Activated naive CD4-positive, alpha-beta T cell treated with anti-CD3 and anti-CD28 coated beads for 36 hours (primary cell): Measurements from ENCODE around the gene ALLC. TPM values are rescaled to one million over a fixed set of nuclear protein-coding genes. Genes with fewer than 3 reads are reported as not detected.

Experiments used
- CTCF ChIA-PET: fragments of 350-600 bp; sonication (Branson Sonifier 250); formaldehyde crosslinking; loops from one replicate; lab custom pipeline; 2021; ENCODE audit warnings: antibody characterized with exemption; lab: Charles Lee
- DNase-seq: peaks from one replicate; pipeline ENCODE4 v3.0.0-alpha.2; 2020
- H3K27ac Mint-ChIP-seq: one replicate; pipeline ENCODE4 v1.8.0; 2021; ENCODE audit warnings: mild to moderate bottlenecking, mixed read lengths
- H3K27me3 Mint-ChIP-seq: one replicate; pipeline ENCODE4 v1.8.0; 2021; ENCODE audit warnings: low read depth, mixed read lengths
- H3K36me3 Mint-ChIP-seq: one replicate; pipeline ENCODE4 v1.8.0; 2021; ENCODE audit warnings: low read depth, mixed read lengths
- H3K4me1 Mint-ChIP-seq: one replicate; pipeline ENCODE4 v1.8.0; 2021; ENCODE audit warnings: low read depth, mixed read lengths
- H3K4me3 Mint-ChIP-seq: one replicate; pipeline ENCODE4 v1.8.0; 2021; ENCODE audit warnings: mild to moderate bottlenecking, moderate library complexity, mixed read lengths
- H3K9me3 Mint-ChIP-seq: one replicate; pipeline ENCODE4 v1.8.0; 2021; ENCODE audit warnings: mixed read lengths
- intact Hi-C: fragments of 100-400 bp; cut with micrococcal nuclease; formaldehyde crosslinking; loops from one replicate; pipeline ENCODE4 v1.15.1; 2023
- total RNA-seq, 2 experiments: library from RNA; stranded (reverse); gene quantifications; one replicate each; pipeline ENCODE4 v1.2.3, GENCODE V29; 2021

Gene ALLC
- total RNA-seq, 2 experiments from 2014 or later, result not detected

GRCh38 chr2:3669656-3670055, 11.7 kb downstream of the ALLC start:
- Mint-ChIP-seq H3K9me3 (no peaks in the 10 kb centered on the region), H3K4me1 (no peaks in the 10 kb centered on the region), H3K27me3 (no peaks in the 10 kb centered on the region), H3K36me3 (no peaks in the 10 kb centered on the region), H3K27ac (no peak overlapping the region), H3K4me3 (no peak overlapping the region)
- DNase-seq, result no peak
- intact Hi-C loops, result no loop called here
- CTCF ChIA-PET, result no interaction called here

- CTCF ChIA-PET, result no interaction called here
- intact Hi-C loops, result no loop called here
- Mint-ChIP-seq H3K9me3 (no peaks in the 10 kb centered on the region), H3K27ac (no peak overlapping the region), H3K4me3 (no peak overlapping the region), H3K4me1 (no peaks in the 10 kb centered on the region), H3K27me3 (no peaks in the 10 kb centered on the region), H3K36me3 (no peaks in the 10 kb centered on the region)
- DNase-seq, result no peak
These were observed 12.4 kb downstream of the ALLC start for GRCh38 chr2:3670376-3670775.

GRCh38 chr2:3670941-3671340, 12.9 kb downstream of the ALLC start:
- Mint-ChIP-seq H3K27ac (no peak overlapping the region), H3K4me1 (no peaks in the 10 kb centered on the region), H3K27me3 (no peaks in the 10 kb centered on the region), H3K4me3 (no peak overlapping the region), H3K9me3 (no peaks in the 10 kb centered on the region), H3K36me3 (no peaks in the 10 kb centered on the region)
- CTCF ChIA-PET, result no interaction called here
- intact Hi-C loops, result no loop called here
- no peak for DNase-seq

GRCh38 chr2:3672861-3673678, 15.1 kb downstream of the ALLC start:
- Mint-ChIP-seq H3K4me1 (no peaks in the 10 kb centered on the region), H3K4me3 (no peak overlapping the region), H3K27ac (no peak overlapping the region), H3K9me3 (no peaks in the 10 kb centered on the region), H3K27me3 (peaks cover 4% of the 10 kb centered on the region), H3K36me3 (no peaks in the 10 kb centered on the region)
- DNase-seq, result no peak
- intact Hi-C loops, result no loop called here
- CTCF ChIA-PET, result no interaction called here

GRCh38 chr2:3674066-3674845, 16.3 kb downstream of the ALLC start:
- CTCF ChIA-PET, result no interaction called here
- H3K27ac Mint-ChIP-seq, result no peak overlapping the region
- H3K4me3 Mint-ChIP-seq, result no peak overlapping the region
- no peaks in the 10 kb centered on the region for H3K9me3 Mint-ChIP-seq
- intact Hi-C loops, result no loop called here
- no peaks in the 10 kb centered on the region for H3K36me3 Mint-ChIP-seq
- peaks cover 4% of the 10 kb centered on the region for H3K27me3 Mint-ChIP-seq
- no peaks in the 10 kb centered on the region for H3K4me1 Mint-ChIP-seq
- no peak for DNase-seq

GRCh38 chr2:3675687-3676086, 17.7 kb downstream of the ALLC start:
- H3K4me1 Mint-ChIP-seq, result no peaks in the 10 kb centered on the region
- no peak overlapping the region for H3K27ac Mint-ChIP-seq
- no peaks in the 10 kb centered on the region for H3K9me3 Mint-ChIP-seq
- H3K36me3 Mint-ChIP-seq, result no peaks in the 10 kb centered on the region
- H3K27me3 Mint-ChIP-seq, result peaks cover 4% of the 10 kb centered on the region
- DNase-seq, result no peak
- H3K4me3 Mint-ChIP-seq, result no peak overlapping the region
- intact Hi-C loops, result no loop called here
- CTCF ChIA-PET, result interaction anchor here (0.7 kb wide), 1 partner anchor 151 kb away, joined by 3 read pairs; no protein-coding TSS in a partner anchor

- intact Hi-C loops, result no loop called here
- peaks cover 4% of the 10 kb centered on the region for H3K27me3 Mint-ChIP-seq
- H3K36me3 Mint-ChIP-seq, result no peaks in the 10 kb centered on the region
- CTCF ChIA-PET, result no interaction called here
- H3K4me3 Mint-ChIP-seq, result no peak overlapping the region
- no peaks in the 10 kb centered on the region for H3K9me3 Mint-ChIP-seq
- H3K4me1 Mint-ChIP-seq, result no peaks in the 10 kb centered on the region
- DNase-seq, result no peak
- H3K27ac Mint-ChIP-seq, result no peak overlapping the region
These were observed 19.4 kb downstream of the ALLC start for GRCh38 chr2:3677436-3677835.

GRCh38 chr2:3678212-3678611, 20.2 kb downstream of the ALLC start:
- CTCF ChIA-PET, result no interaction called here
- no peaks in the 10 kb centered on the region for H3K36me3 Mint-ChIP-seq
- H3K4me1 Mint-ChIP-seq, result no peaks in the 10 kb centered on the region
- intact Hi-C loops, result no loop called here
- no peak overlapping the region for H3K27ac Mint-ChIP-seq
- no peaks in the 10 kb centered on the region for H3K9me3 Mint-ChIP-seq
- no peak overlapping the region for H3K4me3 Mint-ChIP-seq
- DNase-seq, result no peak
- H3K27me3 Mint-ChIP-seq, result peaks cover 4% of the 10 kb centered on the region

GRCh38 chr2:3679180-3679579, 21.2 kb downstream of the ALLC start:
- no peak overlapping the region for H3K27ac Mint-ChIP-seq
- intact Hi-C loops, result no loop called here
- H3K36me3 Mint-ChIP-seq, result no peaks in the 10 kb centered on the region
- no peak overlapping the region for H3K4me3 Mint-ChIP-seq
- CTCF ChIA-PET, result no interaction called here
- H3K27me3 Mint-ChIP-seq, result peaks cover 4% of the 10 kb centered on the region
- DNase-seq, result no peak
- H3K4me1 Mint-ChIP-seq, result no peaks in the 10 kb centered on the region
- no peaks in the 10 kb centered on the region for H3K9me3 Mint-ChIP-seq

GRCh38 chr2:3679616-3680393, 21.8 kb downstream of the ALLC start:
- CTCF ChIA-PET, result no interaction called here

GRCh38 chr2:3680548-3681345, 22.7 kb downstream of the ALLC start:
- no peak overlapping the region for H3K27ac Mint-ChIP-seq
- peaks cover 7% of the 10 kb centered on the region for H3K27me3 Mint-ChIP-seq
- no peaks in the 10 kb centered on the region for H3K36me3 Mint-ChIP-seq
- no peak for DNase-seq
- CTCF ChIA-PET, result no interaction called here
- intact Hi-C loops, result no loop called here
- H3K4me1 Mint-ChIP-seq, result no peaks in the 10 kb centered on the region
- no peak overlapping the region for H3K4me3 Mint-ChIP-seq
- no peaks in the 10 kb centered on the region for H3K9me3 Mint-ChIP-seq

More at GRCh38 chr2:3679616-3680393, 21.8 kb downstream of the ALLC start:
- DNase-seq, result no peak
- H3K4me3 Mint-ChIP-seq, result no peak overlapping the region
- H3K27me3 Mint-ChIP-seq, result peaks cover 6% of the 10 kb centered on the region
- H3K27ac Mint-ChIP-seq, result no peak overlapping the region
- H3K36me3 Mint-ChIP-seq, result no peaks in the 10 kb centered on the region
- H3K9me3 Mint-ChIP-seq, result no peaks in the 10 kb centered on the region
- H3K4me1 Mint-ChIP-seq, result no peaks in the 10 kb centered on the region
- intact Hi-C loops, result no loop called here

GRCh38 chr2:3681625-3682024, 23.6 kb downstream of the ALLC start:
- Mint-ChIP-seq H3K4me1 (no peaks in the 10 kb centered on the region), H3K27ac (no peak overlapping the region), H3K4me3 (no peak overlapping the region), H3K27me3 (peaks cover 7% of the 10 kb centered on the region), H3K36me3 (no peaks in the 10 kb centered on the region), H3K9me3 (no peaks in the 10 kb centered on the region)
- intact Hi-C loops, result no loop called here
- DNase-seq, result no peak
- CTCF ChIA-PET, result no interaction called here
